Neural progenitor cell (in vitro differentiated cells): ENCODE measurements around the gene PSMB7. TPM values are rescaled to one million over a fixed set of nuclear protein-coding genes. Genes with fewer than 3 reads are reported as not detected.

Experiments used
- DNase-seq: peaks from one replicate; pipeline ENCODE4 v3.0.0-alpha.2; 2016; ENCODE audit warnings: low spot score
- H2AFZ ChIP-seq: fragments of 200-600 bp; sonication (generic); replicated peaks from 2 replicates; pipeline ENCODE4 v1.6.1; 2016; ENCODE audit warnings: antibody characterized with exemption
- H3F3A ChIP-seq: fragments of 200-600 bp; sonication (generic); 2 replicates; pipeline ENCODE4 v1.6.1; 2016; ENCODE audit warnings: antibody characterized with exemption, low read depth
- H3K27ac ChIP-seq: fragments of 200-600 bp; sonication (generic); 2 replicates; pipeline ENCODE4 v1.5.1; 2016; ENCODE audit warnings: mild to moderate bottlenecking
- H3K27me3 ChIP-seq: fragments of 200-600 bp; sonication (generic); 2 replicates; pipeline ENCODE4 v1.6.1; 2016; ENCODE audit warnings: mild to moderate bottlenecking, moderate library complexity
- H3K36me3 ChIP-seq: fragments of 200-600 bp; sonication (generic); 2 replicates; pipeline ENCODE4 v1.5.1; 2016
- H3K4me1 ChIP-seq: fragments of 200-600 bp; sonication (generic); 2 replicates; pipeline ENCODE4 v1.6.1; 2016; ENCODE audit warnings: mixed run types
- H3K4me2 ChIP-seq: fragments of 200-600 bp; sonication (generic); 2 replicates; pipeline ENCODE4 v1.6.1; 2016
- H3K4me3 ChIP-seq: fragments of 200-600 bp; sonication (generic); 2 replicates; pipeline ENCODE4 v1.5.1; 2016
- H3K79me2 ChIP-seq: fragments of 200-600 bp; sonication (generic); 2 replicates; pipeline ENCODE4 v1.6.1; 2016; ENCODE audit warnings: low read depth
- H3K9ac ChIP-seq: fragments of 200-600 bp; sonication (generic); 2 replicates; pipeline ENCODE4 v1.6.1; 2016
- H3K9me3 ChIP-seq: fragments of 200-600 bp; sonication (generic); 2 replicates; pipeline ENCODE4 v1.5.1; 2016; ENCODE audit warnings: low read depth
- H4K20me1 ChIP-seq: fragments of 200-600 bp; sonication (generic); 2 replicates; pipeline ENCODE4 v1.6.1; 2016; ENCODE audit warnings: low read depth
- H3K27ac Mint-ChIP-seq: 3 replicates; pipeline ENCODE4 v1.8.0; 2021; ENCODE audit warnings: mixed read lengths
- H3K27me3 Mint-ChIP-seq: 2 replicates; pipeline ENCODE4 v1.8.0; 2022; ENCODE audit warnings: low read depth, mild to moderate bottlenecking, inconsistent platforms, moderate library complexity, mixed read lengths; ENCODE audit not compliant: insufficient read depth
- H3K36me3 Mint-ChIP-seq: 3 replicates; pipeline ENCODE4 v1.8.0; 2021; ENCODE audit warnings: mixed read lengths
- H3K4me1 Mint-ChIP-seq: 3 replicates; pipeline ENCODE4 v1.8.0; 2021; ENCODE audit warnings: mixed read lengths
- H3K4me3 Mint-ChIP-seq: 3 replicates; pipeline ENCODE4 v1.8.0; 2021; ENCODE audit warnings: mild to moderate bottlenecking, moderate library complexity, mixed read lengths
- H3K9me3 Mint-ChIP-seq: 3 replicates; pipeline ENCODE4 v1.8.0; 2020; ENCODE audit warnings: mixed read lengths
- CTCF ChIP-seq: fragments of 200-600 bp; sonication (generic); IDR thresholded peaks from 2 replicates; pipeline ENCODE4 v1.5.1; 2017; ENCODE audit warnings: antibody characterized with exemption, mild to moderate bottlenecking
- EZH2 ChIP-seq: fragments of 200-600 bp; sonication (generic); IDR thresholded peaks from 2 replicates; pipeline ENCODE4 v1.6.1; 2017; ENCODE audit warnings: antibody characterized with exemption, mild to moderate bottlenecking, moderate library complexity
- EZH2phosphoT487 ChIP-seq: fragments of 200-600 bp; sonication (generic); IDR thresholded peaks from 2 replicates; pipeline ENCODE4 v1.6.1; 2017; ENCODE audit warnings: antibody characterized with exemption
- total RNA-seq: library from RNA; depleted of rRNA; stranded (reverse); fragments of >200 nt; gene quantifications from 2 replicates; pipeline ENCODE4 v1.2.3, GENCODE V29; 2015; ENCODE audit warnings: low replicate concordance

The PSMB7 gene
- total RNA-seq, 1 donor from 2014 or later = 249 TPM

- no peak overlapping the region for H3K4me2 ChIP-seq
- H3K4me3 ChIP-seq = no peak overlapping the region
- no peak overlapping the region for H3K27ac Mint-ChIP-seq
- no peaks in the 10 kb centered on the region for H3K9me3 ChIP-seq
- no peaks in the 10 kb centered on the region for H3K36me3 Mint-ChIP-seq
- H3K4me1 Mint-ChIP-seq = peaks cover 9% of the 10 kb centered on the region
- no peak overlapping the region for H2AFZ ChIP-seq
- no peaks in the 10 kb centered on the region for H3K9me3 Mint-ChIP-seq
- no peaks in the 10 kb centered on the region for H3K4me1 ChIP-seq
- H3K9ac ChIP-seq = no peak overlapping the region
- H3K27me3 Mint-ChIP-seq = peaks cover 5% of the 10 kb centered on the region
- no peaks in the 10 kb centered on the region for H3K36me3 ChIP-seq
- no peaks in the 10 kb centered on the region for H3K27me3 ChIP-seq
- H3K79me2 ChIP-seq = no peaks in the 10 kb centered on the region
- no peaks in the 10 kb centered on the region for H3F3A ChIP-seq
- no peak overlapping the region for H3K27ac ChIP-seq
- peaks cover 18% of the 10 kb centered on the region for H4K20me1 ChIP-seq
- H3K4me3 Mint-ChIP-seq = no peak overlapping the region
- DNase-seq = no peak
- TF ChIP-seq EZH2phosphoT487 (no peak), CTCF (no peak), EZH2 (no peak)
Measured at GRCh38 chr9:124308606-124309491, 106.4 kb downstream of the PSMB7 start.

- no peaks in the 10 kb centered on the region for H3F3A ChIP-seq
- H3K27me3 Mint-ChIP-seq = peaks cover 5% of the 10 kb centered on the region
- no peak overlapping the region for H3K4me2 ChIP-seq
- H3K4me1 ChIP-seq = no peaks in the 10 kb centered on the region
- H3K36me3 Mint-ChIP-seq = no peaks in the 10 kb centered on the region
- no peak for DNase-seq
- TF ChIP-seq EZH2phosphoT487 = no peak
- no peak for TF ChIP-seq CTCF
- no peak for TF ChIP-seq EZH2
- no peak overlapping the region for H2AFZ ChIP-seq
- no peak overlapping the region for H3K9ac ChIP-seq
- H3K4me1 Mint-ChIP-seq = peaks cover 9% of the 10 kb centered on the region
- H3K4me3 Mint-ChIP-seq = no peak overlapping the region
- H3K9me3 ChIP-seq = no peaks in the 10 kb centered on the region
- no peaks in the 10 kb centered on the region for H3K9me3 Mint-ChIP-seq
- H3K27ac ChIP-seq = no peak overlapping the region
- no peaks in the 10 kb centered on the region for H3K36me3 ChIP-seq
- no peaks in the 10 kb centered on the region for H3K27me3 ChIP-seq
- H3K27ac Mint-ChIP-seq = no peak overlapping the region
- H4K20me1 ChIP-seq = peaks cover 18% of the 10 kb centered on the region
- no peak overlapping the region for H3K4me3 ChIP-seq
- H3K79me2 ChIP-seq = no peaks in the 10 kb centered on the region
Measured at GRCh38 chr9:124307379-124308030, 107.7 kb downstream of the PSMB7 start.

- Histone ChIP-seq H3K36me3 (no peaks in the 10 kb centered on the region), H3K9me3 (no peaks in the 10 kb centered on the region), H3K79me2 (no peaks in the 10 kb centered on the region), H3F3A (no peaks in the 10 kb centered on the region), H4K20me1 (peaks cover 23% of the 10 kb centered on the region), H3K27me3 (no peaks in the 10 kb centered on the region), H3K9ac (no peak overlapping the region), H3K4me2 (no peak overlapping the region), H3K27ac (no peak overlapping the region), H2AFZ (no peak overlapping the region), H3K4me3 (no peak overlapping the region), H3K4me1 (no peaks in the 10 kb centered on the region)
- H3K4me3 Mint-ChIP-seq = no peak overlapping the region
- no peaks in the 10 kb centered on the region for H3K9me3 Mint-ChIP-seq
- DNase-seq = no peak
- peaks cover 5% of the 10 kb centered on the region for H3K27me3 Mint-ChIP-seq
- H3K4me1 Mint-ChIP-seq = peaks cover 9% of the 10 kb centered on the region
- H3K36me3 Mint-ChIP-seq = no peaks in the 10 kb centered on the region
- peak overlapping the region; percentile 65 for H3K27ac Mint-ChIP-seq
- TF ChIP-seq EZH2 (no peak), EZH2phosphoT487 (no peak)
Measured at GRCh38 chr9:124306098-124306735, 109.0 kb downstream of the PSMB7 start.
